ENCODE data around the gene ZNF583.
A peak's percentile ranks its signal among the peaks of the same experiment; 100 is the strongest.

ZNF583 gene

DNA sequence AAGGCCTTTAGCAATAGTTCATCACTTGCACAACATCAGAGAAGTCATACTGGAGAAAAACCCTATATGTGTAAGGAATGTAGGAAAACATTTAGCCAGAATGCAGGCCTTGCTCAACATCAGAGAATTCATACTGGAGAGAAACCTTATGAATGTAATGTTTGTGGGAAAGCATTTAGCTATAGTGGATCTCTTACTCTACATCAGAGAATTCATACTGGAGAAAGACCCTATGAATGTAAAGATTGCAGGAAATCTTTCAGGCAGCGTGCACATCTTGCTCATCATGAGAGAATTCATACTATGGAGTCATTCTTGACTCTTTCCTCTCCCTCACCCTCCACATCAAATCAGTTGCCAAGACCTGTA is 19.8 kb downstream of the ZNF583 start:
- Histone ChIP-seq H3K36me3 (peaks cover 64 to 75% (median 69%) of the 10 kb centered on the region in 11 experiments), H3K4me2 (no peak overlapping the region), H4K20me1 (no peaks in the 10 kb centered on the region), H3K9me3 (replicated peaks in 1 of 11) (peaks cover 100% of the 10 kb centered on the region in 11 experiments), H3K27me3 (no peaks in the 10 kb centered on the region), H3K4me1 (no peaks in the 10 kb centered on the region), H3K9ac (no peak overlapping the region), H3K4me3 (peak overlapping the region; percentile 10 to 41 (median 28); a peak in 11 of 20 replicates), H3K27ac (no peak overlapping the region)
- TF ChIP-seq Cebpa-rat (IDR thresholded peaks at IDR 0.05): no peak

DNA sequence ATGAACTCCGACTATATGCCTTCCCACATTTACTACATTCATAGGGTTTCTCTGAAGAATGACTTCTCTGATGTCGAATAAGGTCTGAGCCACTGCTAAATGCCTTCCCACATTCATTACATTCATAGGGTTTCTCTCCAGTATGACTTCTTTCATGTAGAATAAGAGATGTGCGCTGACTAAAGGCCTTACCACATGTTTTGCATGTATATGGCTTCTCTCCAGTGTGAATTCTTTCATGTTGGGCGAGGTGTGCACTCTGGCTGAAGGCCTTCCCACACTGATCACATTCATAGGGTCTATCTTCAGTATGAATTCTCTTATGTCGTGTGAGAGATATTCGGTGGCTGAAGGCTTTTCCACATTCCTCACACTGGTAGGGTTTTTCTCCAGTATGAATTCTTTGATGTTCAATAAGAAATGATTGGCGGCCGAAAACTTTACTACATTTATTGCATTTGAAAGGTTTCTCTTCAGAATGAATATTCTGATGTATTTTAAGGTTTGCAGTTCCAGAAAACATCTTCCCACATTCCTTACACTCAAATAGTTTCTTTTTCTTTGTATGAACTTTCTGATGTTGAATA is 37.2 kb downstream of the ZNF583 start:
- H3K36me3 ChIP-seq: no peaks in the 10 kb centered on the region
- no peak overlapping the region for H3K27ac ChIP-seq
- no peaks in the 10 kb centered on the region for H4K20me1 ChIP-seq
- H3K9ac ChIP-seq: no peak overlapping the region
- H3K4me2 ChIP-seq: no peak overlapping the region
- TF ChIP-seq Cebpa-rat (IDR thresholded peaks at IDR 0.05): no peak
- H3K4me3 ChIP-seq: peak overlapping the region in 1 of 10 experiments; percentile 28; a peak in 1 of 20 replicates
- H3K9me3 ChIP-seq (replicated peaks in 1 of 11): peaks cover 86 to 89% (median 87%) of the 10 kb centered on the region in 11 experiments
- no peaks in the 10 kb centered on the region for H3K4me1 ChIP-seq
- no peaks in the 10 kb centered on the region for H3K27me3 ChIP-seq

DNA sequence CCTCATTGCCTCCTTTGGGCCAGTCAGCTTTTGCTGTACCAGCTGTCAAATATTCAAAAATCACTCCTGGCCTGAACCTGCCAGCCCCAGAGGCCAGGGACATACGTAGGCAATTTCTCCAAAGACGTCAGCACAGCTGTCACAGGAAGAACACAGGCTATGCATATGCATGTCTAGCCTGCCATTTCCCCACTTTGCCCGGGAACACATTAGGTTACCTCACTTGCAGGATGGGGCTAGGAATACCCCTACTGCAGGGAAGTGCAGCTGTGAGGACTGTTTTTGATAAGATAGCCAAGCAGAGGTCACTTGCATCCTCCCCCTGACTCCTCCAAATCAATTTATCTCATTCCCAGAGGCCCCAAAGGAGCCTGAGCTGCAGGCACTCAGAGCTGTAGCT is 70.2 kb downstream of the ZNF583 start:
- no peaks in the 10 kb centered on the region for H3K4me1 ChIP-seq
- no peak for TF ChIP-seq Cebpa-rat (IDR thresholded peaks at IDR 0.05)
- no peak overlapping the region for H3K4me2 ChIP-seq
- H3K27me3 ChIP-seq: no peaks in the 10 kb centered on the region
- H3K9me3 ChIP-seq (replicated peaks in 1 of 11): peaks cover 42 to 96% (median 74%) of the 10 kb centered on the region in 11 experiments
- H3K4me3 ChIP-seq: no peak overlapping the region
- no peak overlapping the region for H3K27ac ChIP-seq
- H4K20me1 ChIP-seq: no peaks in the 10 kb centered on the region
- no peaks in the 10 kb centered on the region for H3K36me3 ChIP-seq
- no peak overlapping the region for H3K9ac ChIP-seq

DNA sequence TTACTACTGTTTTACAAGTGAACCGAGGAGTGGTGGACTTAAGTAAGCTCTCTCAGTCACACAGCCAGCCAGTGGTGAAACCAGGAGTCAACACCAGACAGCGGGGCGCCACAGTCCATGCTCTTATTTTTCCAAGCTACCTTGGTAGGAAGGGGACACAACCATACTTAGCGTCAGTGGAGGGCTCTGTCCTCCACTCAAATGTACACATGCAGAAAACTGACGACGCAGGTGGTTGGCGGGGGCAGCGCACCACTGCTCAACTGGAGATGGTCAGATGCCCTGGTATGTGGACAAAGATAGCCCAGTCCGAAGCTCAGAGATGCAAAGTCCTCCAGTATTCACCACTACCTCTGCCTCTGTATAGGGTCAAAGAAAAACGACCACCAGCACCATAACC is 72.0 kb downstream of the ZNF583 start:
- Histone ChIP-seq H3K4me1 (no peaks in the 10 kb centered on the region), H3K36me3 (no peaks in the 10 kb centered on the region), H3K27me3 (no peaks in the 10 kb centered on the region), H3K9ac (no peak overlapping the region), H3K9me3 (replicated peaks in 1 of 11) (peaks cover 49 to 98% (median 78%) of the 10 kb centered on the region in 11 experiments), H4K20me1 (no peaks in the 10 kb centered on the region), H3K4me2 (no peak overlapping the region), H3K4me3 (no peak overlapping the region), H3K27ac (no peak overlapping the region)
- TF ChIP-seq Cebpa-rat (IDR thresholded peaks at IDR 0.05): no peak

All from BLaER1 treated with 17β-estradiol and CSF1 and Interleukin-3, amounts not matched to agents 10 nM and 100 nM (cell line).